T-helper 2 cell treated with Interferon-gamma antibody and Interleukin-4, amounts not matched to agents 5 μg/mL and 100 μg/mL, for 36 hours (primary cell): Measurements from ENCODE around the gene TXNDC12.
"Not testable (repeated sequence)": the region's sequence is repeated elsewhere in the genome, so short reads cannot be mapped to it uniquely, and the experiment has no call there.

Experiments used
- DNase-seq: peaks from one replicate; pipeline ENCODE4 v3.0.0; 2021; ENCODE audit warnings: low spot score
- H3K27ac Mint-ChIP-seq: one replicate; pipeline ENCODE4 v1.8.0; 2021; ENCODE audit warnings: mild to moderate bottlenecking, mixed read lengths
- H3K27me3 Mint-ChIP-seq: one replicate; pipeline ENCODE4 v1.8.0; 2021; ENCODE audit warnings: low read depth, mixed read lengths
- H3K36me3 Mint-ChIP-seq: one replicate; pipeline ENCODE4 v1.8.0; 2021; ENCODE audit warnings: low read depth, mixed read lengths
- H3K4me1 Mint-ChIP-seq: one replicate; pipeline ENCODE4 v1.8.0; 2021; ENCODE audit warnings: low read depth, mixed read lengths
- H3K4me3 Mint-ChIP-seq: one replicate; pipeline ENCODE4 v1.8.0; 2022; ENCODE audit warnings: mild to moderate bottlenecking, moderate library complexity, mixed read lengths
- H3K9me3 Mint-ChIP-seq: one replicate; pipeline ENCODE4 v1.8.0; 2021; ENCODE audit warnings: mixed read lengths

The TXNDC12 gene

GRCh38 chr1:52057876-52058415 lies 3.0 kb upstream of the TXNDC12 start:
- H3K4me1 Mint-ChIP-seq, result peaks cover 37% of the 10 kb centered on the region
- DNase-seq, result no peak
- peak overlapping the region; percentile 100 for H3K4me3 Mint-ChIP-seq
- no peaks in the 10 kb centered on the region for H3K9me3 Mint-ChIP-seq
- H3K36me3 Mint-ChIP-seq, result peaks cover 25% of the 10 kb centered on the region
- H3K27me3 Mint-ChIP-seq, result no peaks in the 10 kb centered on the region
- no peak overlapping the region for H3K27ac Mint-ChIP-seq

- Mint-ChIP-seq H3K4me1 (peaks cover 40% of the 10 kb centered on the region), H3K9me3 (no peaks in the 10 kb centered on the region)
Observed at GRCh38 chr1:52057255-52057654, 2.3 kb upstream of the TXNDC12 start.

GRCh38 chr1:52056937-52057231 lies 1.9 kb upstream of the TXNDC12 start:
- Mint-ChIP-seq H3K36me3 (peaks cover 26% of the 10 kb centered on the region), H3K27me3 (no peaks in the 10 kb centered on the region), H3K4me1 (peaks cover 42% of the 10 kb centered on the region), H3K27ac (peak overlapping the region; percentile 99), H3K9me3 (no peaks in the 10 kb centered on the region), H3K4me3 (peak overlapping the region; percentile 100)
- DNase-seq, result no peak

More at GRCh38 chr1:52057255-52057654, 2.3 kb upstream of the TXNDC12 start:
- peak overlapping the region; percentile 100 for H3K4me3 Mint-ChIP-seq
- no peak for DNase-seq
- H3K27ac Mint-ChIP-seq, result peak overlapping the region; percentile 99
- H3K36me3 Mint-ChIP-seq, result peaks cover 23% of the 10 kb centered on the region
- no peaks in the 10 kb centered on the region for H3K27me3 Mint-ChIP-seq

GRCh38 chr1:52056163-52056936 lies 1.4 kb upstream of the TXNDC12 start, which contains the start of gene BTF3L4:
Gene BTF3L4 (plus strand): TSS chr1:52056295. CDS start chr1:52059848, 3,553 bp downstream.
- peak; percentile 94 for DNase-seq
- peaks cover 25% of the 10 kb centered on the region for H3K36me3 Mint-ChIP-seq
- H3K9me3 Mint-ChIP-seq, result no peaks in the 10 kb centered on the region
- H3K27me3 Mint-ChIP-seq, result no peaks in the 10 kb centered on the region
- H3K27ac Mint-ChIP-seq, result peak within 1 kb of the TSS; percentile 99
- H3K4me3 Mint-ChIP-seq, result peak within 1 kb of the TSS; percentile 100
- peaks cover 42% of the 10 kb centered on the region for H3K4me1 Mint-ChIP-seq

- H3K9me3 Mint-ChIP-seq, result no peaks in the 10 kb centered on the region
- no peaks in the 10 kb centered on the region for H3K27me3 Mint-ChIP-seq
- peaks cover 45% of the 10 kb centered on the region for H3K4me1 Mint-ChIP-seq
- H3K4me3 Mint-ChIP-seq, result peak overlapping the region; percentile 100
- no peak for DNase-seq
- peaks cover 25% of the 10 kb centered on the region for H3K36me3 Mint-ChIP-seq
- peak overlapping the region; percentile 99 for H3K27ac Mint-ChIP-seq
Observed at GRCh38 chr1:52055866-52056162, 823 bp upstream of the TXNDC12 start.

- H3K4me1 Mint-ChIP-seq, result peaks cover 38% of the 10 kb centered on the region
- DNase-seq, result no peak
- no peaks in the 10 kb centered on the region for H3K27me3 Mint-ChIP-seq
- peak overlapping the region; percentile 99 for H3K27ac Mint-ChIP-seq
- peaks cover 28% of the 10 kb centered on the region for H3K36me3 Mint-ChIP-seq
- no peaks in the 10 kb centered on the region for H3K9me3 Mint-ChIP-seq
- H3K4me3 Mint-ChIP-seq, result peak overlapping the region; percentile 100
Observed at GRCh38 chr1:52054496-52055065, 410 bp downstream of the TXNDC12 start.

- peaks cover 35% of the 10 kb centered on the region for H3K4me1 Mint-ChIP-seq
- H3K27me3 Mint-ChIP-seq, result no peaks in the 10 kb centered on the region
- DNase-seq, result no peak
- H3K4me3 Mint-ChIP-seq, result peak overlapping the region; percentile 100
- H3K27ac Mint-ChIP-seq, result peak overlapping the region; percentile 18
- peaks cover 25% of the 10 kb centered on the region for H3K36me3 Mint-ChIP-seq
- H3K9me3 Mint-ChIP-seq, result no peaks in the 10 kb centered on the region
Observed at GRCh38 chr1:52053862-52054261, 1.1 kb downstream of the TXNDC12 start.

GRCh38 chr1:52049337-52049736 lies 5.7 kb downstream of the TXNDC12 start:
- peaks cover 33% of the 10 kb centered on the region for H3K36me3 Mint-ChIP-seq
- not testable (repeated sequence) for H3K9me3 Mint-ChIP-seq, H3K27ac Mint-ChIP-seq, DNase-seq, H3K4me3 Mint-ChIP-seq, H3K27me3 Mint-ChIP-seq
- peaks cover 22% of the 10 kb centered on the region for H3K4me1 Mint-ChIP-seq

GRCh38 chr1:52045666-52046195 lies 9.3 kb downstream of the TXNDC12 start:
- H3K27ac Mint-ChIP-seq, H3K4me1 Mint-ChIP-seq, H3K9me3 Mint-ChIP-seq, H3K4me3 Mint-ChIP-seq, DNase-seq, H3K27me3 Mint-ChIP-seq: not testable (repeated sequence)
- H3K36me3 Mint-ChIP-seq, result peaks cover 22% of the 10 kb centered on the region

- Mint-ChIP-seq H3K9me3 (no peaks in the 10 kb centered on the region), H3K4me3 (no peak overlapping the region), H3K27me3 (no peaks in the 10 kb centered on the region), H3K4me1 (peaks cover 7% of the 10 kb centered on the region), H3K36me3 (peaks cover 19% of the 10 kb centered on the region), H3K27ac (no peak overlapping the region)
- no peak for DNase-seq
Observed at GRCh38 chr1:52045236-52045635, 9.8 kb downstream of the TXNDC12 start.

- Mint-ChIP-seq H3K4me3 (no peak overlapping the region), H3K4me1 (peaks cover 7% of the 10 kb centered on the region), H3K9me3 (no peaks in the 10 kb centered on the region), H3K27ac (no peak overlapping the region), H3K36me3 (peaks cover 19% of the 10 kb centered on the region), H3K27me3 (no peaks in the 10 kb centered on the region)
- DNase-seq, result no peak
Observed at GRCh38 chr1:52041551-52042185, 13.3 kb downstream of the TXNDC12 start.

GRCh38 chr1:52037909-52038308 lies 17.1 kb downstream of the TXNDC12 start:
- Mint-ChIP-seq H3K27me3 (no peaks in the 10 kb centered on the region), H3K4me3 (no peak overlapping the region), H3K36me3 (peaks cover 19% of the 10 kb centered on the region), H3K27ac (no peak overlapping the region), H3K9me3 (no peaks in the 10 kb centered on the region), H3K4me1 (peaks cover 5% of the 10 kb centered on the region)
- no peak for DNase-seq

GRCh38 chr1:52037402-52037814 lies 17.6 kb downstream of the TXNDC12 start:
- H3K4me3 Mint-ChIP-seq, result no peak overlapping the region
- no peaks in the 10 kb centered on the region for H3K9me3 Mint-ChIP-seq
- H3K36me3 Mint-ChIP-seq, result peaks cover 23% of the 10 kb centered on the region
- H3K27me3 Mint-ChIP-seq, result no peaks in the 10 kb centered on the region
- no peak overlapping the region for H3K27ac Mint-ChIP-seq
- peaks cover 7% of the 10 kb centered on the region for H3K4me1 Mint-ChIP-seq
- no peak for DNase-seq

GRCh38 chr1:52034050-52034384 lies 21.0 kb downstream of the TXNDC12 start:
- no peaks in the 10 kb centered on the region for H3K9me3 Mint-ChIP-seq
- peaks cover 27% of the 10 kb centered on the region for H3K4me1 Mint-ChIP-seq
- DNase-seq, result no peak
- peaks cover 31% of the 10 kb centered on the region for H3K36me3 Mint-ChIP-seq
- peak overlapping the region; percentile 90 for H3K4me3 Mint-ChIP-seq
- no peaks in the 10 kb centered on the region for H3K27me3 Mint-ChIP-seq
- peak overlapping the region; percentile 92 for H3K27ac Mint-ChIP-seq
